DMS53 treated with DMSO at 0.1 percent for 48 hours (cell line): Measurements from ENCODE around the gene RNF44.
"Not testable (repeated sequence)": the region's sequence is repeated elsewhere in the genome, so short reads cannot be mapped to it uniquely, and the experiment has no call there.

Experiments
- DNase-seq: peaks from one replicate; lab custom pipeline; 2025; ENCODE audit not compliant: unreplicated experiment; lab: John Stamatoyannopoulos, UW

The RNF44 gene

DNA sequence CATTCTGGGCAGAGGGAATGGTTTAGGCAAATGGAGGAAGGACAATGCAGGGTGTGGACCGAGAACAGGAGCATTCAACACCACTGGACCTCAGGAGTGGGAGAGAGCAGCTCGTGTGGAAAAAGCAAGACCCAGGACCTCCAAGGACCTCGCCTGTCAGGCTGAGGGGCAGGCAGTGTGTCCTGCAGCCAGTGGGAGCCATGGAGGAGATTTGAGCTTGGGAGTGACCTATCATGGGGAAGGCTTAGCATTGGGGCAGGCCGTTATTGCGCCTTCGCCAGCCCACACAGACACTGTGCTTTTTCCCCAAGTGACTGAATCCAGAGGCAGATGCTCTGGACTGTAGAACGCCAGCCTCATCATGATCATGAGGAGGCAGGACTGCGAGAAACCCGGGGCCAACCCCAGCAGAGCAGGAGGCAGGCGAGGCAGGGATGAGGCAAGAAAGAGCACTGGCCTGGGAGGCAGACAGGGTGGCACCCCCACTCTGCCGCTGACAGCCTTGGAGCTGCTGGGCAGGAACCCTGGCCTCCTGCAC is 15.2 kb upstream of the RNF44 start:
- DNase-seq: no peak

GRCh38 chr5:176550937-176551336 is 13.7 kb upstream of the RNF44 start:
- not testable (repeated sequence) for DNase-seq

- no peak for DNase-seq
These were observed 13.2 kb upstream of the RNF44 start for GRCh38 chr5:176550275-176550831.

DNA sequence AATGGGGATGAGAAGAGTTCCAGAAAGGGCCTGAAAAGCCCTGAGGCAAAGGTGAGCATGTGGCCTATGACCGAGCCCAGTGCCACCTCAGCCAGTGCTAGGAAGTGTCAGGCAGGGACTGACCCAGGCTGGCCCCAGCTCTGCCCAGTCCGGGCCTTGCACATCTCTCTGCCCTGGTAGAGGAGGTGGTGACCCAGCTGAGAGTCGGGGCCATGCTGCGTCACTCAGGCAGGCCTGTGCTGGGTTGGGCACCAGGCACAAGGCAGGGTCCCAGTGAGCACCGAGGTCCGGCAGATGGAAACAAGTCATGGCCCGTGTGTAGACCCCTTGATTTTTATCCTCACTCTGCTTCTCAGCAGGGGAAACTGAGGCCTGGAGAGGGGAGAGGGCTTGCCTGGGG is 12.7 kb upstream of the RNF44 start:
- DNase-seq: no peak

- DNase-seq: no peak
These were observed 11.8 kb upstream of the RNF44 start, which contains the start of gene CDHR2 for GRCh38 chr5:176548967-176549444. TSS of gene CDHR2 (plus strand) at chr5:176549342. CDS start at chr5:176565353, 16,011 bp downstream.

DNA sequence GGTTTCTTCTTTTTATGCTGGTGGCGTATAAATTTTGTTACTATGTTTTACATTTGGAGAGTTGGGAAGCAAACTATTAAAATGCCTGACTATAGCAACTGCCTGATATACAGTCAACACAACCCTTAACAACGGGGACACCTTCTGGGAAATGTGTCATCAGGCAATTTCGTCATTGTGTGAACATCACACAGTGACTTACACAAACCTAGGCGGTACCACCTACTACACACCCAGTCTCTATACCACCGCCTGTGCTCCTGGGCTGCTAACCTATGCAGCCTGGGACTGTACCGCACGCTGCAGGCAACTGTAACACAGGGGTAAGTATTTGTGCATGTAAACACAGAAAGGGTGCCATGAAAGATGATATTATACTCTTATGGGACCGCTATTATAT is 10.6 kb upstream of the RNF44 start:
- DNase-seq: no peak

GRCh38 chr5:176545737-176546509 is 8.7 kb upstream of the RNF44 start:
- peak; percentile 80 for DNase-seq

- DNase-seq: no peak
These were observed 8.2 kb upstream of the RNF44 start for GRCh38 chr5:176545388-176545736.

GRCh38 chr5:176543428-176544182 is 6.4 kb upstream of the RNF44 start:
- DNase-seq: peak; percentile 79

GRCh38 chr5:176542596-176543427 is 5.6 kb upstream of the RNF44 start:
- no peak for DNase-seq

DNA sequence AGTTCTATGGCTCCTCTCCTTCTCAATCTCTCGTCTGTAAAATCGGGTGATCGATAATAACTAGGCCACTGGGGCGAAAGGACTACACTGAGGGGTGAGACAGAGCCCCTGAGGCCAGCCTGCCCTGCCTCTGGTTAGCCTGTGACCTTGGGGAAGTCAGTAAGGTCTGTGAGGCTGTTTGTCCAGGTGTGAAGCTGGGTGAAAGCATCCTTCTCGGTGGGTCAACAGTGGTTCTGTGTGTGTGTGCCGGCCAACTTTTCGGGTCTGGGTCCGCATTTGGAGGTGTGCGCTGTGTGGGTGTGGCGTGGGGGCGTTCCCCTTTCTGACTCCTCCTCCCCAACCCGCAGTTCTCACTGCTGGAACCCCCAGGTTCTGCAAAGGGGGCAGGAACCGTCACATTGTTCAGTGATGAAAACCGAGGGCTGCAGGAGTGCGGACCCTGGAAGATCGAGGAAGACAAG is 5.0 kb upstream of the RNF44 start:
- no peak for DNase-seq

DNA sequence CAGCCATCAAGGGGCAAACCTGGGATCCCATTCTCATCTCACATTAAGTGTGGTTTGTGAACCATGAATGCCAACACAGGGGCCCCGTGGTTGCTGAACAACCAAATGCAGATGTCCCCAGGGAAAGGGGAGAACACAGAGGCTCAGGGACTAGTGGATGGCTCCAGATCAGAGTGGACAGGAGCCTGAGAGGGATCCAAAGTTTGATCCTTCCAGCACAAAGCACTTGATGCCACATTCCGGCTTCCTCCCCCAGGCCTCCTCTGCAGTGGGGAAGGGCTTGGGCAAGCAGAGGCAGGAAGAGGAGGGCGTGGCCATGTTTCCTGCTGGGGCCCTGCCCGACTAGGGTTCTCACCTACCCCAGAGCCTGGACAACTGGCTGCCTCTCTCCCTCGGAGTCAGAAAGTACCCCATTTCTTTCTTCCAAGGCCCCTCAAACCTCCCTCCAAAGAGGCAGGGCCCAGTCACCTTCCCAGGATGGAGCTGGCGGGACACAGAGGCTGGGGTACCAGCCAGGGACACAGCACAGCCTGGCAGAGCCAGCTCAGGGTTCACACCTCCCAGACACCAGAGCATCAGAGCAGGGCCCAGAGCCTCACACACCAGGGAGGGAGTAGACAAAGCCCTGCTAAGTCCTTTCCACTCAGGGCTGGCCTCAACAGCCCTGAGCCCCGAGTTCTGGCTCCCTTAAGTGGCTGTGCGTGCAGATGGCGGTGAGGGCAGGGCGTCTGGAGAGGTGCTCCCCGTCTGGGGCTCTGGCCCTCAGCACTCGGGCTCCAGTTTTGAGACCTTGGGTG is 4.3 kb upstream of the RNF44 start:
- DNase-seq: no peak

GRCh38 chr5:176540956-176541337 is 3.7 kb upstream of the RNF44 start:
- DNase-seq: no peak

DNA sequence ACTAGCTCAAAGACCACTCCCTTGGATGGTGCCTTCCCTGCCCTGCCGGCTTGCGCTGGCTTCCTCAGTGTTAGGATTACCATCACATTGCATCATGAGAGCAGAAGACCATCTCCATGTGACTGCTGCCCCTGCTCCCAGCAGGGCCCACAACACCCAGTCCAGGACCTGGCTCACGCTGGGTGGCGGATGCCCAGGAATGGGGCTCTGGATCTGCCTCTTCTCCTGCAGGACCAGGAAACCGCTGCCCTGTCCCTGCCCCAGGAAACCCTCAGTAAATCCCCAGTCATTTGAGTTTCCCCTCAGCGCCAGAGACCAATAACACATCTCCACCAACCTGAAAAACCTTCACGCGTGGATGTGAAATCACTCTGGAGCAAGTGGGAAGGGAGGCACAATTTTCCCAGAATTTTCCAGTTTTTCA is 3.3 kb upstream of the RNF44 start:
- DNase-seq: no peak

DNA sequence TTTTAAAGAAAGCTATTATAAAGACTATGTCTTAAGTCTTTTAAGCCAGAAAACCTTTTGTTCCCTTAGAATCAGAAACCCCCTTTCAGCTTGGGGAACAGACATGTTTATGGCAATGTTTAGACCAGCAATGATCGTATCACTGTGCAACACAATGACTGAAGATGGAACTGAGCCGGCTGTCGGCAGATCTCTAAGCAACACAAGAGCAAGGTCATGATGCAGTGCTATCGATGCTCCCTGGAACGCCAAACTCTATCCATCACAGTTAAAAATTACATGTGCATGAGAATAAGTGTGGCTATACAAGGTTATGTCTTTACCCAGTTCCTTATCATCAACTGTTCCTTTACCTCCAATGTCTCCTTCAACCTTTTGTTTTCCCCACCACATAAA is 1.8 kb upstream of the RNF44 start:
- DNase-seq: no peak

GRCh38 chr5:176538230-176538988 is 1.2 kb upstream of the RNF44 start:
- no peak for DNase-seq

DNA sequence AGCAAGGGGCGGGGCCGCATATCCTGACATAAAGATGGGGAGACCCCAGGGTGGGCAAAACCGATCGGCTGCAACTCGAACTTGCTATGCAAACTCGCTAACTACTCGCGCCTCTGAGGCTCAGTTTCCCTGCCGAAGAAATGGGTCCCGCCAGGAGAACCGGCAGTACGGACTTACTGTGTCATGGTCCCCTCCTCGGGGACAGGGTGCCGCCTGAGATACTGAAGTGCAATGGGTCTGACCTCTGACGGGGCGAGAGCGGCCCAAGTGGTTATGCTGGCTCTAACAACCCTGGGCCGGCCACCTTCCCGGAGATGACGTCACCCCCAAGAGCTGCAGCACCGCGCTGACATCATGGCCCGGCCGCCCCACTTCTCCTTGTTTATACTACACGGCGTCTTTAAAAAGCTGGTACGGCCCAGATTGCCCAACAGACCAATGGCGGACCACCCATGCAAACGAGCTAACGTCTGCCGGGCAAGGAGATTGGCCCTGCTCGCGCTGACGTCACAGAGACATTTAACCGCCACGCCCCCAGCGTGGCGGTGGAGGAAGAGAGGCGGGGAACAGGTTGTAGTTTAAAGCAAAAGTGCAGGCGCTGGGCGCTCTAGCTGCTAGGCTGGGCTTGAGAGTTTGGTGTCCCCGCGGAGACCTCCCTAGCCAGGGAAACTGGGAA is 490 bp upstream of the RNF44 start:
- DNase-seq: peak; percentile 99

- DNase-seq: no peak
These were observed 885 bp downstream of the RNF44 start for GRCh38 chr5:176536132-176536901.
